OCI-LY1 (cell line): ENCODE measurements around the gene IRX4.

Experiments used
- H2AFZ ChIP-seq: fragments of 200-600 bp; sonication (generic), shearing (Covaris generic); 2 replicates; pipeline ENCODE4 v1.6.0; 2014; ENCODE audit warnings: antibody characterized with exemption, mild to moderate bottlenecking, low read length
- H3F3A ChIP-seq: fragments of 200-600 bp; sonication (generic), shearing (Covaris generic); 2 replicates; pipeline ENCODE4 v1.6.0; 2014; ENCODE audit warnings: mild to moderate bottlenecking, antibody characterized with exemption, low read length, moderate library complexity; ENCODE audit not compliant: insufficient read depth
- H3K27ac ChIP-seq: fragments of 200-600 bp; sonication (generic); 2 replicates; pipeline ENCODE4 v1.5.1; 2014; ENCODE audit warnings: low read length, mixed run types, mild to moderate bottlenecking, low read depth; ENCODE audit not compliant: poor library complexity, severe bottlenecking
- H3K27me3 ChIP-seq: fragments of 200-600 bp; sonication (generic); 2 replicates; pipeline ENCODE4 v1.6.0; 2014; ENCODE audit warnings: antibody characterized with exemption, mild to moderate bottlenecking, low read length, moderate library complexity; ENCODE audit not compliant: insufficient read depth
- H3K36me3 ChIP-seq: fragments of 200-600 bp; sonication (generic); 2 replicates; pipeline ENCODE4 v1.6.1; 2014; ENCODE audit warnings: mild to moderate bottlenecking, antibody characterized with exemption, low read length, moderate library complexity, mixed read lengths; ENCODE audit not compliant: insufficient read depth
- H3K4me1 ChIP-seq: fragments of 200-600 bp; sonication (generic); 2 replicates; pipeline ENCODE4 v1.5.1; 2014; ENCODE audit warnings: mild to moderate bottlenecking, low read length, moderate library complexity; ENCODE audit not compliant: insufficient read depth, severe bottlenecking
- H3K4me2 ChIP-seq: fragments of 200-600 bp; sonication (generic), shearing (Covaris generic); 2 replicates; pipeline ENCODE4 v1.6.1; 2014; ENCODE audit warnings: low read length
- H3K4me3 ChIP-seq: fragments of 200-600 bp; sonication (generic); 2 replicates; pipeline ENCODE4 v1.5.1; 2014; ENCODE audit warnings: low read length, low read depth, mild to moderate bottlenecking, mixed read lengths; ENCODE audit not compliant: poor library complexity, severe bottlenecking
- H3K79me2 ChIP-seq: fragments of 200-600 bp; shearing (Covaris generic); 2 replicates; pipeline ENCODE4 v1.6.1; 2016; ENCODE audit warnings: mixed run types, low read length, mixed read lengths; ENCODE audit not compliant: insufficient read depth
- H3K9ac ChIP-seq: fragments of 200-600 bp; sonication (generic), shearing (Covaris generic); 2 replicates; pipeline ENCODE4 v1.6.1; 2014; ENCODE audit warnings: mild to moderate bottlenecking, low read length, mixed read lengths
- H3K9me2 ChIP-seq: fragments of 200-600 bp; sonication (generic), shearing (Covaris generic); 2 replicates; pipeline ENCODE4 v1.6.1; 2014; ENCODE audit warnings: low read depth, mild to moderate bottlenecking, low read length, mixed read lengths
- H3K9me3 ChIP-seq: fragments of 200-600 bp; shearing (Covaris generic); 2 replicates; pipeline ENCODE4 v1.6.1; 2014; ENCODE audit warnings: low read length, mixed read lengths
- H4K20me1 ChIP-seq: fragments of 200-600 bp; sonication (generic), shearing (Covaris generic); 2 replicates; pipeline ENCODE4 v1.6.0; 2016; ENCODE audit warnings: mild to moderate bottlenecking, low read length; ENCODE audit not compliant: insufficient read depth
- CTCF ChIP-seq: fragments of 200-600 bp; sonication (generic), shearing (Covaris generic); IDR thresholded peaks from 2 replicates; pipeline ENCODE4 v1.5.1; 2017; ENCODE audit warnings: mild to moderate bottlenecking, antibody characterized with exemption, low read length, moderate library complexity, mixed read lengths
- EZH2 ChIP-seq: fragments of 200-600 bp; sonication (generic), shearing (Covaris generic); IDR thresholded peaks from 2 replicates; pipeline ENCODE4 v1.8.0; 2017; ENCODE audit warnings: borderline replicate concordance, mixed run types, mild to moderate bottlenecking, antibody characterized with exemption, low read length, moderate library complexity, mixed read lengths

Gene IRX4

GRCh38 chr5:1919209-1919566 is 36.5 kb upstream of the IRX4 start:
- no peaks in the 10 kb centered on the region for H3K36me3 ChIP-seq
- no peaks in the 10 kb centered on the region for H3K79me2 ChIP-seq
- no peaks in the 10 kb centered on the region for H3K9me3 ChIP-seq
- no peak overlapping the region for H2AFZ ChIP-seq
- H3K4me2 ChIP-seq, result no peak overlapping the region
- H3K9me2 ChIP-seq, result no peaks in the 10 kb centered on the region
- TF ChIP-seq EZH2 (no peak), CTCF (no peak)
- H4K20me1 ChIP-seq, result no peaks in the 10 kb centered on the region
- no peak overlapping the region for H3K9ac ChIP-seq
- no peak overlapping the region for H3K27ac ChIP-seq
- 0 out of 2 replicates have a peak, but pooled peaks cover 10% of the 10 kb centered on the region for H3K27me3 ChIP-seq
- H3F3A ChIP-seq, result no peaks in the 10 kb centered on the region
- no peak overlapping the region for H3K4me3 ChIP-seq
- no peaks in the 10 kb centered on the region for H3K4me1 ChIP-seq

DNA sequence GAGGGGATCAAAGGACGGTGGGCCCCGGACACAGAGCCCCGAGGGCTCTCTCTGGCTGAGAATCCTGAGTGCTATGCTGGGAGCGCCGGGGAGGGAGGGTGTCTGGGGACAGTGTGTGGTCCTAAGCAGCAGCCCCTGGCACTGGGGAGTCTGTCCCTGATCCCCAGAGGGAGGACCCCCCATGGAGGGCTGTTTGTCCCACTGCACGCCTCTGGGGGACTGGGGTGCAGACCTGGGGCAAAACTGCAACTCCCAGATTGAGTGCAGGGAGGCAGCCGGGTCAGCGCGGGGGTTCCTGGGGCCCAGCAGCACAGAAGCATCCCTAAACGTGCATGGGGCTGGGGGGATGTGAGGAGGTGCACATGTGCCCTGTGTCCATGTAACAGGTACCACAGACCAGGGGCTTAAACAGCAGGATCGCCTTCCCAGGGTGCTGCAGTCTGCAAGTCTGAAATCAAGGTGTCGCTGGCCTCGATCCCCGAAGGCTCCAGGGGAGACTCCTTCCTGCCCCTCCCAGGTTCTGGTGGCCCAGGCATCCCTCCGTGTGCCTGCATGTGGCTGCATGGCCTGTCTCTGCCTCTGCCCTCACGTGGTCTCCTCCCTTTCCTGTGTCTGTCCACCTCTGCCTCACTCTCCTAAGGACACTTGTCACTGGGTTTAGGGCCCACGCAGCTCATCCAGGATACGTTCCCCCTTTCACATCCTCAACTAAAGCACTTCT is 35.9 kb upstream of the IRX4 start:
- no peaks in the 10 kb centered on the region for H4K20me1 ChIP-seq
- 0 out of 2 replicates have a peak, but pooled peaks cover 6% of the 10 kb centered on the region for H3K27me3 ChIP-seq
- no peak overlapping the region for H2AFZ ChIP-seq

GRCh38 chr5:1917830-1918487 is 35.2 kb upstream of the IRX4 start:
- no peaks in the 10 kb centered on the region for H3K36me3 ChIP-seq
- H3K9me3 ChIP-seq, result no peaks in the 10 kb centered on the region
- TF ChIP-seq EZH2 (no peak), CTCF (no peak)
- no peaks in the 10 kb centered on the region for H3F3A ChIP-seq
- H3K4me3 ChIP-seq, result no peak overlapping the region
- H3K4me2 ChIP-seq, result no peak overlapping the region
- 0 out of 2 replicates have a peak, but pooled peaks cover 3% of the 10 kb centered on the region for H3K27me3 ChIP-seq
- H3K9me2 ChIP-seq, result no peaks in the 10 kb centered on the region
- no peaks in the 10 kb centered on the region for H4K20me1 ChIP-seq
- H2AFZ ChIP-seq, result no peak overlapping the region
- H3K79me2 ChIP-seq, result no peaks in the 10 kb centered on the region
- H3K4me1 ChIP-seq, result no peaks in the 10 kb centered on the region
- H3K27ac ChIP-seq, result no peak overlapping the region
- no peak overlapping the region for H3K9ac ChIP-seq

More for the DNA sequence above, 35.9 kb upstream of the IRX4 start:
- TF ChIP-seq EZH2 (no peak), CTCF (no peak)
- Histone ChIP-seq H3K9me2 (no peaks in the 10 kb centered on the region), H3K79me2 (no peaks in the 10 kb centered on the region), H3K27ac (no peak overlapping the region), H3K9ac (no peak overlapping the region), H3K4me3 (no peak overlapping the region), H3F3A (no peaks in the 10 kb centered on the region), H3K4me1 (no peaks in the 10 kb centered on the region), H3K9me3 (no peaks in the 10 kb centered on the region), H3K36me3 (no peaks in the 10 kb centered on the region), H3K4me2 (no peak overlapping the region)
